Stimulated activated CD4-positive, alpha-beta T cell treated with anti-CD3 and anti-CD28 coated beads, Interleukin-4, amount 100 ng/mL, for 48 hours (primary cell): ENCODE measurements around the gene MYPN.
"Not testable (repeated sequence)": the region's sequence is repeated elsewhere in the genome, so short reads cannot be mapped to it uniquely, and the experiment has no call there.

Source experiments
- DNase-seq, 2 donors: peaks; one replicate each; pipeline ENCODE4 v3.0.0-alpha.2; 2020; ENCODE audit warnings: low read depth in 2 of 2

Gene MYPN

GRCh38 chr10:68132391-68132790 lies 23.1 kb downstream of the MYPN start:
- DNase-seq, result no peak

GRCh38 chr10:68133523-68133922 lies 24.2 kb downstream of the MYPN start:
- no peak for DNase-seq

- no peak for DNase-seq
These were observed 26.1 kb downstream of the MYPN start for GRCh38 chr10:68135362-68135761.

GRCh38 chr10:68135922-68136792 lies 26.9 kb downstream of the MYPN start:
- no peak for DNase-seq

- no peak for DNase-seq
These were observed 27.9 kb downstream of the MYPN start for GRCh38 chr10:68137171-68137570.

GRCh38 chr10:68138526-68138925 lies 29.2 kb downstream of the MYPN start:
- no peak for DNase-seq

- no peak for DNase-seq
These were observed 30.4 kb downstream of the MYPN start for GRCh38 chr10:68139448-68140272.

GRCh38 chr10:68142761-68143160 lies 33.5 kb downstream of the MYPN start:
- DNase-seq, result no peak

- DNase-seq, result no peak
These were observed 35.4 kb downstream of the MYPN start for GRCh38 chr10:68144709-68145108.

- DNase-seq, result no peak
These were observed 36.4 kb downstream of the MYPN start for GRCh38 chr10:68145705-68146104.

- no peak for DNase-seq
These were observed 36.8 kb downstream of the MYPN start for GRCh38 chr10:68146133-68146532.

- no peak for DNase-seq
These were observed 42.2 kb downstream of the MYPN start for GRCh38 chr10:68151453-68151852.

GRCh38 chr10:68153473-68154210 lies 44.4 kb downstream of the MYPN start:
- DNase-seq, result no peak

GRCh38 chr10:68154211-68154497 lies 44.9 kb downstream of the MYPN start:
- no peak for DNase-seq

GRCh38 chr10:68155615-68156210 lies 46.4 kb downstream of the MYPN start:
- DNase-seq, result no peak

- peak; percentile 37 to 44 for DNase-seq
These were observed 47.3 kb downstream of the MYPN start for GRCh38 chr10:68156373-68157185.

- DNase-seq, result not testable (repeated sequence)
These were observed 48.2 kb downstream of the MYPN start for GRCh38 chr10:68157522-68157921.

- no peak for DNase-seq
These were observed 48.7 kb downstream of the MYPN start for GRCh38 chr10:68158031-68158430.

- DNase-seq, result no peak
These were observed 54.4 kb downstream of the MYPN start for GRCh38 chr10:68163735-68164134.

- DNase-seq, result no peak
These were observed 56.4 kb downstream of the MYPN start for GRCh38 chr10:68165643-68166042.
